ENCODE measurements around the gene SPZ1.

Gene SPZ1

DNA sequence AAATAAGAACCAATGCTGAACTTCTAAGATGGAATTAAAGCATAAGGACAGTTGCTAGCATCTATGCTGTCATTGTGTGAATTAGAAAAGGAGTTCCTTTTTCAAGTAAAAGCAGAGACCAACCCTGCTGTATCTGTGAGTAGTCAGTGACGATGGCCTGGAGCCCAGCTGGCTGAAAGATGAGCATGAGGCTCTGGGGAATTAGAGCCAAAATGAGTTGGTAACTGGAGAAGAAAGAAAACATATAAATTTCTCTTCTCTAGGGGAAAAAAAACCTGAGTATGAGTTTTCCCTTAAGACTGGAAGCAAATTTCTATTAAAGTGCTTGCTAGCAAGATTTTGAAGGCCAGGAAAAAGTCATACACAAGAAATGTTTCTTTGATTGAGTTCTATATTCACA, 1.6 kb upstream of the SPZ1 start:
- ChIA-PET CTCF (interaction anchor here (0.7 to 2.3 kb wide), 3 partner anchors 28 to 226 kb away, joined by 3 to 7 read pairs (median 3); no protein-coding TSS in a partner anchor), POLR2A (ENCODE audit: low non-redundant PET) (no interaction called here)
- no peak for DNase-seq (ENCODE audit: low spot score)
- no peak overlapping the region for H3K27ac ChIP-seq
- TF ChIP-seq, protein P1, sequence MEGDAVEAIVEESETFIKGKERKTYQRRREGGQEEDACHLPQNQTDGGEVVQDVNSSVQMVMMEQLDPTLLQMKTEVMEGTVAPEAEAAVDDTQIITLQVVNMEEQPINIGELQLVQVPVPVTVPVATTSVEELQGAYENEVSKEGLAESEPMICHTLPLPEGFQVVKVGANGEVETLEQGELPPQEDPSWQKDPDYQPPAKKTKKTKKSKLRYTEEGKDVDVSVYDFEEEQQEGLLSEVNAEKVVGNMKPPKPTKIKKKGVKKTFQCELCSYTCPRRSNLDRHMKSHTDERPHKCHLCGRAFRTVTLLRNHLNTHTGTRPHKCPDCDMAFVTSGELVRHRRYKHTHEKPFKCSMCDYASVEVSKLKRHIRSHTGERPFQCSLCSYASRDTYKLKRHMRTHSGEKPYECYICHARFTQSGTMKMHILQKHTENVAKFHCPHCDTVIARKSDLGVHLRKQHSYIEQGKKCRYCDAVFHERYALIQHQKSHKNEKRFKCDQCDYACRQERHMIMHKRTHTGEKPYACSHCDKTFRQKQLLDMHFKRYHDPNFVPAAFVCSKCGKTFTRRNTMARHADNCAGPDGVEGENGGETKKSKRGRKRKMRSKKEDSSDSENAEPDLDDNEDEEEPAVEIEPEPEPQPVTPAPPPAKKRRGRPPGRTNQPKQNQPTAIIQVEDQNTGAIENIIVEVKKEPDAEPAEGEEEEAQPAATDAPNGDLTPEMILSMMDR (conservative IDR thresholded peaks at IDR 0.05; ENCODE audit: low read depth), result no peak

DNA sequence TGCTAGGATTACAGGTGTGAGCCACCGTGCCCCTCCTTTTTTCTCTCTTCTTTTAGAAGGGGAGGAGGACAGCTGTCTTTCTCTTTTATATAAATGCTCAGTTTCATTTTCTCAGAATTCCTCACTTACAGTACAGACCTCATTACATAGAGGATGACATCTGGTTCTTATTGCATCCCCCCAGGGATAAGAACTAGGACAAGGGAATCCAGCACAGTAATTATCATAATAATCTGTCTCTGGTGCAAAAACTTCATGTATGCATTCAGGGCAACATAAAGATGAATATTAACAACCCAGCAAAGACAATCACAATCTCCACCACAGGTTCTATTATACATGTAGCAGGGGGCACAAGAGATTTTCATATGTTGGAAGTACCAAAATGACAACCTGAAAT, 5.1 kb downstream of the SPZ1 start:
- POLR2A ChIA-PET (ENCODE audit: low non-redundant PET), result no interaction called here
- no peak for DNase-seq (ENCODE audit: low spot score)

DNA sequence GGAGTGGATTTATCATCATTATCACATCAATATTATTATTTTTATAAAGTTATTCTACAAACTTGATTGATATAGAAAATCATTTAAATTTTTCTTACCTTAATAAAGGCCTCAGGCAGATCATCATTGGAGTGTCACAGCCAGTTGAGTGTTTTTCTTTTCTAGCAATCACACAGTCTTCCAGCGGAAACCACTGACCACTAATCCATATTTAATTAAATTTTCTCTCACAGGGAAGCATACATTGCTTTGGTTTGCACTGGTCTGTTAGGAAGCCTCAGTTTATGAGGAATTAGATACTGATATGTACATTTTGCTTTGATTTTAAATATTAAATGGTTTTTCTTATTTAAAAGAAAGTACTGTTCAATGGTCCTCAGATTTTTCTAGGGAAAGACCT, 6.7 kb downstream of the SPZ1 start:
- TF ChIP-seq, protein P1 (conservative IDR thresholded peaks at IDR 0.05; ENCODE audit: low read depth), result no peak
- no peak for DNase-seq (ENCODE audit: low spot score)
- ChIA-PET POLR2A (ENCODE audit: low non-redundant PET) (no interaction called here), CTCF (no interaction called here)
- H3K27ac ChIP-seq, result no peak overlapping the region

More for the DNA sequence above, 5.1 kb downstream of the SPZ1 start:
- TF ChIP-seq, protein P1 (conservative IDR thresholded peaks at IDR 0.05; ENCODE audit: low read depth), result no peak
- CTCF ChIA-PET, result no interaction called here
- H3K27ac ChIP-seq, result no peak overlapping the region

DNA sequence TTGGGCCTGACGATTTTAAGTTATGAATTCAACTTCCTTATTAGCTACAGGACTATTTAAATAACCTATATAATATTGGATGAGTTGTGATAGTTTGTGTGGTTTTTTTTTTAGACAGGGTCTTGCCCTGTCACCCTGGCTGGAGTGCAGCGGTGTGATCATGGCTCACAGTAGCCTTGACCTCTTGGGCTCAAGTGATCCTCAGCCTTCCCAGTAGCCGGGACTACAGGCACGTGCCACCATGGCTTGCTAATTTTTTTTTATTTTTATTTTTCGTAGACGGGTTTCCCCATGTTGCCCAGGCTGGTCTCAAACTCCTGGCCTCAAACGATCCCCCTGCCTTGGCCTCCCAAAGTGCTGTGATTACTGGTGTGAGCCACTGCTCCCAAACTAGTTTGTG, 17.6 kb downstream of the SPZ1 start:
- ChIA-PET POLR2A (ENCODE audit: low non-redundant PET) (no interaction called here), CTCF (interaction anchor here (1.0 kb wide), 1 partner anchor 9 kb away, joined by 5 read pairs; no protein-coding TSS in a partner anchor)
- H3K27ac ChIP-seq, result no peak overlapping the region
- no peak for DNase-seq (ENCODE audit: low spot score)
- TF ChIP-seq, protein P1 (conservative IDR thresholded peaks at IDR 0.05; ENCODE audit: low read depth), result no peak

DNA sequence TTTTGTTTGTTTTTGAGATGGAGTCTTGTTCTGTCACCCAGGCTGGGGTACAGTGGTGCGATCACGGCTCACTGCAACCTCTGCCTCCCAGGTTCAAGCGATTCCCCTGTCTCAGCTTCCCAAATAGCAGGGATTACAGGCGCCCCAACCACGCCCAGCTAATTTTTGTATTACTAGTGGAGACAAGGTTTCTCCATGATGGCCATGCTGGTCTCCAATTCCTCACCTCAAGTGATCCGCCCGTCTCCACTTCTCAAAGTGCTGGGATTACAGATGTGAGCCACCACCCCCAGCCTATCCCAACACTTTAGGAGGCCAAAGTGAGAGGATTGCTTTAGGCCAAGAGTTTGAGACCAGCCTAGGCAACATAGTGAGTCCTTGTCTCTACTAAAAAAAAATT, 19.3 kb downstream of the SPZ1 start:
- CTCF ChIA-PET, result interaction anchor here (0.7 to 0.9 kb wide), 3 partner anchors 44 to 248 kb away, joined by 3 to 4 read pairs (median 4); no protein-coding TSS in a partner anchor
- POLR2A ChIA-PET (ENCODE audit: low non-redundant PET), result no interaction called here
- no peak for DNase-seq (ENCODE audit: low spot score)

DNA sequence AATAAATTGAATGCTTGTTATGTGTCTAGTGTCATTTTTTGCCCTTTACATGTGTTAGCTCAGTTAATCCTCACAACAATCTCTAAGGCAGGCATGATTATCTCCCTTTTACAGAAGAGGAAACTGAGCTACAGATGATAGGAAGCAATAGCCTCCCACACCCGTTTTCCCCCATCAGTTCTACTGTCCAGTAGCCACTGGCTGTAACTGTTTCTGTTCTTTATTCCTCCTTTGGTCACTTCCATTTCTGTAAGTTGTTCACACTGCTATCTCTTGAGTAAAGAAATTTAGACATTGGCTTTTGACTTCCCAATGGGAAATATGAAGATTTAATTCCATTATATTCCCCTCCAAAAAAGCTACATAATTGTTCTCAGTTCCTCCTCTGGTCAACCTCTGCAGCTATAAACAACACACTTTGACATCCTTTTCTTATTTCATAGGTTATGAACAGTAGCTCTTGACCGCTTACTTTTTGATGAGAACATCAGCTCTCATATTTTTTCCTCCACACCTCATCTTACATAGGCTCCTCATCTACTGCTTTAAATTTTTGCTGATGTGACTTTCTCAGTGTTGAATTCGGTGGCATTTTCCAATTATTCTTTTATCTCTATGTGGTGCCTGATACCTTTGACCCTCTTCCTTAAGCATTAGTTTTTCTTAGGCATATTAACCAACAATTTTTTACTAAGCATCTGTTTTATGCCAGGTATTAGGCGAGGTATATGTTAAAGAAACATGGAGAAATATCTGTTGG, 21.4 kb downstream of the SPZ1 start:
- DNase-seq (ENCODE audit: low spot score), result no peak
- TF ChIP-seq, protein P1 (conservative IDR thresholded peaks at IDR 0.05; ENCODE audit: low read depth), result no peak
- POLR2A ChIA-PET (ENCODE audit: low non-redundant PET), result no interaction called here
- H3K27ac ChIP-seq, result no peak overlapping the region
- CTCF ChIA-PET, result interaction anchor here (0.7 kb wide), 1 partner anchor 893 kb away, joined by 3 read pairs; no protein-coding TSS in a partner anchor

More for the DNA sequence above, 19.3 kb downstream of the SPZ1 start:
- no peak overlapping the region for H3K27ac ChIP-seq
- TF ChIP-seq, protein P1 (conservative IDR thresholded peaks at IDR 0.05; ENCODE audit: low read depth), result no peak
